Measurements from ENCODE around the gene FASTK. TPM values are rescaled to one million over a fixed set of nuclear protein-coding genes. Genes with fewer than 3 reads are reported as not detected.
A peak's percentile ranks its signal among the peaks of the same experiment; 100 is the strongest.

FASTK gene
- total RNA-seq, 1 donor from 2014 or later = 54.2 TPM

- Histone ChIP-seq H3K4me3 (no peak overlapping the region), H3K4me1 (no peaks in the 10 kb centered on the region), H3K27ac (no peak overlapping the region), H3K9me3 (no peaks in the 10 kb centered on the region), H3K36me3 (peaks cover 80% of the 10 kb centered on the region), H3K27me3 (no peaks in the 10 kb centered on the region)
- TF ChIP-seq, protein P1, sequence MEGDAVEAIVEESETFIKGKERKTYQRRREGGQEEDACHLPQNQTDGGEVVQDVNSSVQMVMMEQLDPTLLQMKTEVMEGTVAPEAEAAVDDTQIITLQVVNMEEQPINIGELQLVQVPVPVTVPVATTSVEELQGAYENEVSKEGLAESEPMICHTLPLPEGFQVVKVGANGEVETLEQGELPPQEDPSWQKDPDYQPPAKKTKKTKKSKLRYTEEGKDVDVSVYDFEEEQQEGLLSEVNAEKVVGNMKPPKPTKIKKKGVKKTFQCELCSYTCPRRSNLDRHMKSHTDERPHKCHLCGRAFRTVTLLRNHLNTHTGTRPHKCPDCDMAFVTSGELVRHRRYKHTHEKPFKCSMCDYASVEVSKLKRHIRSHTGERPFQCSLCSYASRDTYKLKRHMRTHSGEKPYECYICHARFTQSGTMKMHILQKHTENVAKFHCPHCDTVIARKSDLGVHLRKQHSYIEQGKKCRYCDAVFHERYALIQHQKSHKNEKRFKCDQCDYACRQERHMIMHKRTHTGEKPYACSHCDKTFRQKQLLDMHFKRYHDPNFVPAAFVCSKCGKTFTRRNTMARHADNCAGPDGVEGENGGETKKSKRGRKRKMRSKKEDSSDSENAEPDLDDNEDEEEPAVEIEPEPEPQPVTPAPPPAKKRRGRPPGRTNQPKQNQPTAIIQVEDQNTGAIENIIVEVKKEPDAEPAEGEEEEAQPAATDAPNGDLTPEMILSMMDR (IDR thresholded peaks at IDR 0.05) = peak; percentile 97
- ATAC-seq = peak; percentile 93
- intact Hi-C loops (cut with DNase I) = no loop called here
- DNase-seq = peak; percentile 89
Observed at GRCh38 chr7:151123822-151124464, 43.3 kb upstream of the FASTK start.

- H3K4me1 ChIP-seq = no peaks in the 10 kb centered on the region
- H3K27me3 ChIP-seq = no peaks in the 10 kb centered on the region
- no peaks in the 10 kb centered on the region for H3K9me3 ChIP-seq
- peaks cover 80% of the 10 kb centered on the region for H3K36me3 ChIP-seq
- no peak for DNase-seq
- H3K4me3 ChIP-seq = no peak overlapping the region
- TF ChIP-seq, protein P1 (IDR thresholded peaks at IDR 0.05) = no peak
- intact Hi-C loops (cut with DNase I) = no loop called here
- ATAC-seq = no peak
- H3K27ac ChIP-seq = no peak overlapping the region
Observed at GRCh38 chr7:151123158-151123821, 42.7 kb upstream of the FASTK start.

DNA sequence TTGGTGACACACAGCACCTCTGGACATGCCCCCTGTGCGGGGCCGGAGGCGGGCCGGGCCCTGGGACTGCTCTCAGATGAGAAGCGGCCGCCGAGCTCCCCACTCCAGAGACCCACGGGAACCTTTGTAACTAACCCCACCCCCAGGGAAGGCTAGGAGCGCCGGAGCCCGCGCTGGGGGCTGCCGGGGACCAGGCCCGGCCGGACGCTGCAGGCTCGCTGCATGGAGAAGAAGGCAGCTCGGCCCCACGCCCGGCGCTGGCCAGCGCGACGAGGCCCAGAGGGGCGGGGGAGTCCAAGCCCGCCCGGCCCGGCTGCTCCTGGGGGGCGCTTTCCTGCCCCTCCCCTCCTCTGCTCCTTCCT, 42.2 kb upstream of the FASTK start:
- Histone ChIP-seq H3K4me1 (no peaks in the 10 kb centered on the region), H3K4me3 (no peak overlapping the region), H3K36me3 (peaks cover 81% of the 10 kb centered on the region), H3K9me3 (no peaks in the 10 kb centered on the region), H3K27ac (no peak overlapping the region), H3K27me3 (no peaks in the 10 kb centered on the region)
- ATAC-seq = no peak
- TF ChIP-seq, protein P1 (IDR thresholded peaks at IDR 0.05) = no peak
- no peak for DNase-seq
- intact Hi-C loops (cut with DNase I) = no loop called here

DNA sequence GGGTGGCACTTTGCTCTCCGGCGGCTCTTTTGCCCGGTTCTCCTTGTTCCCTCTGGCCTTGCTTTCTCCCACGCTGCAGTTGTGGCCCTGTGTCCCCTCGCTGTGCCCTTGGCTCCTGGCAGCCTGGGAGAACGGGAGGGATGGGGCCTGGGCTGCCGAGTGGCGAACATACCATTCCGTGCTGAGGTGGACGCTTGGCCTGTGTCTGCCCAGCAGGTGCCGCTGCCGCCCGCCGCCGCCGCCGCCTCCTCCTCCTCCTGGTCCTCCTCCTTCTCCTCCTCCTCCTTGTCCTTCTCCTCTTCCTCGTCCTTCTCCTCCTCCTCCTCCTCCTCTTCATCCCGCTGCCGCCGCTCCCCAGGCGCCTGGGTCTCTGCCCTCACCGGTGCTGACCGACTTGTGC, 41.7 kb upstream of the FASTK start:
- TF ChIP-seq, protein P1 (IDR thresholded peaks at IDR 0.05) = no peak
- H3K4me3 ChIP-seq = no peak overlapping the region
- no peaks in the 10 kb centered on the region for H3K27me3 ChIP-seq
- H3K27ac ChIP-seq = no peak overlapping the region
- DNase-seq = no peak
- intact Hi-C loops (cut with DNase I) = no loop called here
- H3K9me3 ChIP-seq = no peaks in the 10 kb centered on the region
- H3K36me3 ChIP-seq = peaks cover 84% of the 10 kb centered on the region
- H3K4me1 ChIP-seq = no peaks in the 10 kb centered on the region
- ATAC-seq = no peak

- H3K36me3 ChIP-seq = peaks cover 78% of the 10 kb centered on the region
- ATAC-seq (no peak), DNase-seq (no peak)
- TF ChIP-seq, protein P1 (IDR thresholded peaks at IDR 0.05) = no peak
- no peaks in the 10 kb centered on the region for H3K4me1 ChIP-seq
- intact Hi-C loops (cut with DNase I) = no loop called here
- H3K27me3 ChIP-seq = no peaks in the 10 kb centered on the region
- H3K9me3 ChIP-seq = no peaks in the 10 kb centered on the region
- no peak overlapping the region for H3K27ac ChIP-seq
- no peak overlapping the region for H3K4me3 ChIP-seq
Observed at GRCh38 chr7:151121380-151122170, 41.0 kb upstream of the FASTK start.

Data from upper lobe of right lung (tissue), 1 donor.